Body of pancreas (tissue), 4 donors: ENCODE results near the gene FBXL17.

Experiments used
- CTCF ChIP-seq, 7 experiments: fragments of 450-650 bp in 4 of 7; fragments of 200-600 bp in 3 of 7; sonication (generic) in 3 of 7; IDR thresholded peaks; one replicate each; pipeline ENCODE4 v1.5.1; 2016 to 2019; ENCODE audit warnings: antibody characterized with exemption in 7 of 7
- POLR2A ChIP-seq, 3 donors: fragments of 450-650 bp; IDR thresholded peaks; one replicate each; pipeline ENCODE4 v1.6.1; 2016; ENCODE audit warnings: antibody characterized with exemption in 3 of 3, mild to moderate bottlenecking in 2 of 3

- TF ChIP-seq CTCF (IDR thresholded peaks at IDR 0.05) = no peak
- TF ChIP-seq POLR2A (IDR thresholded peaks at IDR 0.05) = no peak
Observed at GRCh38 chr5:108144332-108144731, 237.6 kb downstream of the FBXL17 start.
